ENCODE data around the gene CTPS1. TPM values are rescaled to one million over a fixed set of nuclear protein-coding genes. Genes with fewer than 3 reads are reported as not detected.

The CTPS1 gene
- total RNA-seq, 1 donor from 2014 or later, result 73.8 TPM

GRCh38 chr1:40951943-40952743, 27.4 kb upstream of the CTPS1 start:
- Histone ChIP-seq H3K4me3 (no peak overlapping the region), H2AFZ (replicated peaks) (peak overlapping the region; percentile 68), H3K36me3 (no peaks in the 10 kb centered on the region), H3K4me2 (peak overlapping the region; percentile 57), H3K9me3 (ENCODE audit: low read depth) (no peaks in the 10 kb centered on the region), H3F3A (ENCODE audit: low read depth) (peaks cover 4% of the 10 kb centered on the region), H3K27ac (no peak overlapping the region), H3K4me1 (peaks cover 6% of the 10 kb centered on the region), H3K9ac (no peak overlapping the region), H3K27me3 (peaks cover 23% of the 10 kb centered on the region), H4K20me1 (ENCODE audit: low read depth) (no peaks in the 10 kb centered on the region), H3K79me2 (ENCODE audit: low read depth) (no peaks in the 10 kb centered on the region)
- peak; percentile 78 for DNase-seq (ENCODE audit: low spot score)
- H3K36me3 Mint-ChIP-seq, result no peaks in the 10 kb centered on the region
- H3K4me1 Mint-ChIP-seq, result peaks cover 3% of the 10 kb centered on the region
- H3K9me3 Mint-ChIP-seq, result no peaks in the 10 kb centered on the region
- H3K27ac Mint-ChIP-seq, result no peak overlapping the region
- H3K4me3 Mint-ChIP-seq, result no peak overlapping the region
- TF ChIP-seq EZH2 (IDR thresholded peaks at IDR 0.05), result no peak
- no peak for TF ChIP-seq EZH2phosphoT487 (IDR thresholded peaks at IDR 0.05)
- TF ChIP-seq CTCF (IDR thresholded peaks at IDR 0.05), result peak; percentile 91
- peaks cover 17% of the 10 kb centered on the region for H3K27me3 Mint-ChIP-seq (ENCODE audit: insufficient read depth, low read depth)

GRCh38 chr1:40952744-40953315, 26.7 kb upstream of the CTPS1 start:
- no peaks in the 10 kb centered on the region for H3K9me3 Mint-ChIP-seq
- Histone ChIP-seq H3K79me2 (ENCODE audit: low read depth) (no peaks in the 10 kb centered on the region), H3K27ac (no peak overlapping the region), H3K9me3 (ENCODE audit: low read depth) (no peaks in the 10 kb centered on the region), H3F3A (ENCODE audit: low read depth) (peaks cover 4% of the 10 kb centered on the region), H3K27me3 (peaks cover 23% of the 10 kb centered on the region), H3K36me3 (no peaks in the 10 kb centered on the region), H3K4me3 (no peak overlapping the region), H2AFZ (replicated peaks) (peak overlapping the region; percentile 68), H4K20me1 (ENCODE audit: low read depth) (no peaks in the 10 kb centered on the region), H3K4me2 (no peak overlapping the region), H3K9ac (no peak overlapping the region), H3K4me1 (peaks cover 6% of the 10 kb centered on the region)
- no peak overlapping the region for H3K27ac Mint-ChIP-seq
- DNase-seq (ENCODE audit: low spot score), result no peak
- H3K4me1 Mint-ChIP-seq, result peaks cover 3% of the 10 kb centered on the region
- no peaks in the 10 kb centered on the region for H3K36me3 Mint-ChIP-seq
- H3K27me3 Mint-ChIP-seq (ENCODE audit: insufficient read depth, low read depth), result peaks cover 17% of the 10 kb centered on the region
- H3K4me3 Mint-ChIP-seq, result peak overlapping the region; percentile 21
- no peak for TF ChIP-seq CTCF (IDR thresholded peaks at IDR 0.05)
- no peak for TF ChIP-seq EZH2phosphoT487 (IDR thresholded peaks at IDR 0.05)
- TF ChIP-seq EZH2 (IDR thresholded peaks at IDR 0.05), result no peak

GRCh38 chr1:40954626-40955025, 24.9 kb upstream of the CTPS1 start:
- TF ChIP-seq EZH2 (IDR thresholded peaks at IDR 0.05), result no peak
- no peak for TF ChIP-seq EZH2phosphoT487 (IDR thresholded peaks at IDR 0.05)
- TF ChIP-seq CTCF (IDR thresholded peaks at IDR 0.05), result no peak
- Mint-ChIP-seq H3K4me1 (no peaks in the 10 kb centered on the region), H3K9me3 (peaks cover 2% of the 10 kb centered on the region), H3K36me3 (no peaks in the 10 kb centered on the region), H3K27ac (no peak overlapping the region), H3K4me3 (no peak overlapping the region), H3K27me3 (ENCODE audit: insufficient read depth, low read depth) (peaks cover 15% of the 10 kb centered on the region)
- DNase-seq (ENCODE audit: low spot score), result no peak
- Histone ChIP-seq H3K4me2 (no peak overlapping the region), H3K9me3 (ENCODE audit: low read depth) (no peaks in the 10 kb centered on the region), H3K27me3 (peaks cover 23% of the 10 kb centered on the region), H3K4me3 (no peak overlapping the region), H3K27ac (no peak overlapping the region), H3F3A (ENCODE audit: low read depth) (no peaks in the 10 kb centered on the region), H3K36me3 (no peaks in the 10 kb centered on the region), H3K9ac (no peak overlapping the region), H3K79me2 (ENCODE audit: low read depth) (no peaks in the 10 kb centered on the region), H4K20me1 (ENCODE audit: low read depth) (no peaks in the 10 kb centered on the region), H3K4me1 (no peaks in the 10 kb centered on the region), H2AFZ (replicated peaks) (no peak overlapping the region)

Data from neural progenitor cell (in vitro differentiated cells).